Left ventricle myocardium inferior (tissue), 1 donor: ENCODE results near the gene PXN. TPM values are rescaled to one million over a fixed set of nuclear protein-coding genes. Genes with fewer than 3 reads are reported as not detected.
"Not testable (repeated sequence)": the region's sequence is repeated elsewhere in the genome, so short reads cannot be mapped to it uniquely, and the experiment has no call there.

ENCODE experiments used
- DNase-seq: peaks from one replicate; pipeline ENCODE4 v3.0.0-alpha.2; 2020
- H3K27ac ChIP-seq: fragments of 200-600 bp; replicated peaks from 2 replicates; pipeline ENCODE4 v1.8.0; 2021
- H3K27me3 ChIP-seq: fragments of 200-600 bp; 2 replicates; pipeline ENCODE4 v1.8.0; 2021; ENCODE audit warnings: low read depth
- H3K36me3 ChIP-seq: fragments of 200-600 bp; 2 replicates; pipeline ENCODE4 v1.8.0; 2021
- H3K4me1 ChIP-seq: fragments of 200-600 bp; 2 replicates; pipeline ENCODE4 v1.8.0; 2021
- H3K4me3 ChIP-seq: fragments of 200-600 bp; 2 replicates; pipeline ENCODE4 v1.8.0; 2021; ENCODE audit warnings: mild to moderate bottlenecking, moderate library complexity
- H3K9me3 ChIP-seq: fragments of 200-600 bp; replicated peaks from 2 replicates; pipeline ENCODE4 v1.8.0; 2021
- intact Hi-C: fragments of 100-400 bp; cut with micrococcal nuclease; formaldehyde crosslinking; loops from one replicate; pipeline ENCODE4 v1.11.0; 2022
- total RNA-seq: library from RNA; stranded (reverse); fragmentation: NEBNext Ultra II Directional; extraction: Animal tissue kit (Norgen Biotek cat#: 25700); gene quantifications from one replicate; pipeline ENCODE4 v1.2.1, GENCODE V29; 2021
- TF ChIP-seq, protein P1 (sequence below): fragments of 200-600 bp; IDR thresholded peaks from 2 replicates; pipeline ENCODE4 v1.8.0; 2021; ENCODE audit warnings: antibody characterized with exemption, mild to moderate bottlenecking, borderline replicate concordance
- donor health status: DM: no; HTN: yes; CAD: no; lungs with severe emphysema.

PXN gene
- total RNA-seq, 1 donor from 2014 or later, result 59.8 TPM

DNA sequence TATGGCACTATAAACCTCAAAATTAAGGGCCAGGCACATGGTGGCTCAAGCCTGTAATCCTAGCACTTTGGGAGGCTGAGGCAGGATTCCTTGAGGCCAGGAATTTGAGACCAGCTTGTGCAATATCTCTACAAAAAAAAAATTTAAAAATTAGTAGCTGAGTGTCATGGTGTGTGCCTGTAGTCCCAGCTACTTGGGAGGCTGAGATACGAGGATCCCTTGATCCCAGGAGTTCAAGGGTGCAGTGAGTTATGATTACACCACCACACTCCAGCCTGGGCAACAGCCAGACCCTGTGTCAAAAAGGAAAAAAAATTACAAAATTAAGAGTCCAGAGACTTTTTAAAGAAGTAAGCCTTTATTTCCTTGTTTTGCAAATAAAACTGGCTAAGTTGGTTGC lies 69.2 kb downstream of the PXN start:
- no peaks in the 10 kb centered on the region for H3K9me3 ChIP-seq
- H3K27ac ChIP-seq, result no peak overlapping the region
- no peaks in the 10 kb centered on the region for H3K27me3 ChIP-seq
- H3K4me3 ChIP-seq, result no peak overlapping the region
- H3K4me1 ChIP-seq, result peaks cover 77% of the 10 kb centered on the region
- DNase-seq, result no peak
- intact Hi-C loops, result no loop called here
- TF ChIP-seq, protein P1, sequence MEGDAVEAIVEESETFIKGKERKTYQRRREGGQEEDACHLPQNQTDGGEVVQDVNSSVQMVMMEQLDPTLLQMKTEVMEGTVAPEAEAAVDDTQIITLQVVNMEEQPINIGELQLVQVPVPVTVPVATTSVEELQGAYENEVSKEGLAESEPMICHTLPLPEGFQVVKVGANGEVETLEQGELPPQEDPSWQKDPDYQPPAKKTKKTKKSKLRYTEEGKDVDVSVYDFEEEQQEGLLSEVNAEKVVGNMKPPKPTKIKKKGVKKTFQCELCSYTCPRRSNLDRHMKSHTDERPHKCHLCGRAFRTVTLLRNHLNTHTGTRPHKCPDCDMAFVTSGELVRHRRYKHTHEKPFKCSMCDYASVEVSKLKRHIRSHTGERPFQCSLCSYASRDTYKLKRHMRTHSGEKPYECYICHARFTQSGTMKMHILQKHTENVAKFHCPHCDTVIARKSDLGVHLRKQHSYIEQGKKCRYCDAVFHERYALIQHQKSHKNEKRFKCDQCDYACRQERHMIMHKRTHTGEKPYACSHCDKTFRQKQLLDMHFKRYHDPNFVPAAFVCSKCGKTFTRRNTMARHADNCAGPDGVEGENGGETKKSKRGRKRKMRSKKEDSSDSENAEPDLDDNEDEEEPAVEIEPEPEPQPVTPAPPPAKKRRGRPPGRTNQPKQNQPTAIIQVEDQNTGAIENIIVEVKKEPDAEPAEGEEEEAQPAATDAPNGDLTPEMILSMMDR, result no peak
- peaks cover 50% of the 10 kb centered on the region for H3K36me3 ChIP-seq

DNA sequence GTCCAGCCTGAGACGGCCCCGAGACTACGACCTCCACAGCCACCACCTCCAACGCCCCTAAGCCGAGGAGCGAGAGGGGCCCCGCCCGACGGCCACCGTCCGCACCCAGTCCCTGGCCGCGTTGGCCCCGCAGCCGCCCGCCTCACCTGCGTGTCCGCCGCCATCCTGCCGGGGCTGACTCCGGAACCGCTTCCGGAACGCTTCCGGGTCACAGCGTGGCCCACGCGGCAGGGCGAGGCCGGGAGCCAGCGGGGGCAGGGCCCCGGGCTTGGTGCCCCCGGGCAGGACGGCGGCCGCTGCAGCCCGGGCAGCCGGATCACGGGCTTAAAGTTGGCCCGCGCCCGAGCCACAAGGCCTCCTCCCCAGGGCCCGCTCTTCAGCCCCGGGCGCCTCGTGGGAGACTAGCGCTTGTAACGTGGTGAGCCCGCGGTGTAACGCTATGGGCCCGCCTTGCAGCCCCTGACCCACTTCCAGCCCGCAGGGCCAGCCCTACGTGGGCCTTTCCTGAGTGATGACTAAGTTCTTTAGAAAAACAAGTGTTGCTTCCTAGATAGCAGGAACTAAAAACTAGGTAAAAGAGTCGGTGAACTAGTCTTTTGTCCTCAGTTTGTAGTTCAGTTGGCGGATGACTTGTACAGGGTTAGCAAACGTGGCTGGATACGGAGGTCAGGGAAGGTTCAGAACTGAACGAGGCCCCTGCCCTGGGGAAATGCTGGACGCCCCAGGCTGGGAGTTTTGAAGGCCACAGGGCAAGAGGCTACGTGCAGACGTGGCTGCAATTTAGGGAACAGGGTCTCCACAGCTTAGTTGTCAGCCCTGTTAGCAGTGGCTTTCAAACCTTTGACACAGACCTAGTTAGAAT lies 70.8 kb downstream of the PXN start, which contains the start of gene GCN1:
Gene GCN1, minus strand, starts transcription at position 182 of the 862 bp plus-strand sequence. Its CDS starts 18 bp downstream, at position 164.
- intact Hi-C loops, result no loop called here
- Histone ChIP-seq H3K4me1 (peaks cover 67% of the 10 kb centered on the region), H3K36me3 (peaks cover 61% of the 10 kb centered on the region), H3K27ac (peak within 1 kb of the TSS; percentile 94), H3K9me3 (no peaks in the 10 kb centered on the region), H3K4me3 (peak within 1 kb of the TSS; percentile 96), H3K27me3 (no peaks in the 10 kb centered on the region)
- TF ChIP-seq, protein P1, result no peak
- peak; percentile 86 for DNase-seq

DNA sequence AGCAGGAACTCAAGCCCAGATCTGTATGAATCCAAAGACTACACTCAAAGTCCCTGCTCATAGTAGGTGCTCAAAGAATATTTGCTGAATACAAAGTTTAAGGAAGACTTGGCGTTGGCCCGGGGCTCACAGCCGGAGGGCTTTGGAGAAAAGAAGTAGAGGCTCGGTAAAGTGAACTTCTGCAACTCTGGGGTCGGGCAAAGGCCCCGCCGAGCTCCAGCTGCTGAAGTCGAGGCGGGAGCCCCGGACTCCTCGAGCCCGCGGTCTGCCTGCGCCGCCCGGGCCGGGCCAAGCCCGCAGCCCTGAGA lies 71.3 kb downstream of the PXN start:
- no peaks in the 10 kb centered on the region for H3K27me3 ChIP-seq
- H3K4me3 ChIP-seq, result peak overlapping the region; percentile 96
- DNase-seq, result no peak
- H3K4me1 ChIP-seq, result peaks cover 61% of the 10 kb centered on the region
- peak overlapping the region; percentile 94 for H3K27ac ChIP-seq
- H3K9me3 ChIP-seq, result no peaks in the 10 kb centered on the region
- peaks cover 61% of the 10 kb centered on the region for H3K36me3 ChIP-seq
- TF ChIP-seq, protein P1, result no peak
- intact Hi-C loops, result no loop called here

DNA sequence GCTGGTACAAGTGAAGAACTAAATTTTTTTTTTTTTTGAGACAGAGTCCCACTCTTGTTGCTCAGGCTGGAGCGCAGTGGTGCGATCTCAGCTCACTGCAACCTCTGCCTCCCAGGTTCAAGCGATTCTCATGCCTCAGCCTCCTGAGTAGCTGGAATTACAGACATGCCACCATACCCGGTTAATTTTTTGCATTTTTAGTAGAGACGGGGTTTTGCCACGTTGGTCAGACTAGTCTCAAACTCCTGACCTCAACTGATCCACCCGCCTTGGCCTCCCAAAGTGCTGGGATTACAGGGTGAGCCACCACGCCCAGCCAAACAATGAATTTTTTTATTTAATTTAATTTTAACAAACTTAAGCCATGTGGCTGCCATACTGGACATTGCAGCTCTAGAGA lies 72.2 kb downstream of the PXN start:
- Histone ChIP-seq H3K4me1 (peaks cover 52% of the 10 kb centered on the region), H3K4me3 (peak overlapping the region; percentile 96)
- not testable (repeated sequence) for DNase-seq

DNA sequence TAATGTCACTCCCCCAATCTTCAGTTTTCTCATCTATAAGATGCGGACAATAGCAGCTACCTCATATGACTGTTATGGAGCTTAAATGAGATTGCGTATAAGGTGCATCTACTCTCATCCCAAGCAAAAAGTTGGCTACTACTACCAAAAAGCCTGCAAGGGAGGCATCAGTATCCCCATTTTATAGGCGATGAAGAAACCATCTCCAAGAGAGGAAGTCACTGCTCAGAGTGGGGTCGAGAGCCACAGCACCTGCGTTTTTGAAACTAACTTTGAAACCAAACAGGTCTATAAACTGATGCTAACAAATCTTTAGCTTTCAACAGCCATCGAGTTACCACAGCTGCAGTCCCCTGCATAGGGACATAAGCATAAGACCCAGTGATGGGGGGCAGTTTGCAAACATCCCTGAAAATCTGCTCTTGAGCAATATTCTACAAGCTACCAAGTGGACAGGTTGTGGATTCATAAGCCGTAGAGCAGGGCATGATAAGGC lies 74.5 kb downstream of the PXN start:
- TF ChIP-seq, protein P1, result no peak
- H3K27me3 ChIP-seq, result no peaks in the 10 kb centered on the region
- no peak overlapping the region for H3K4me3 ChIP-seq
- peaks cover 43% of the 10 kb centered on the region for H3K4me1 ChIP-seq
- intact Hi-C loops, result no loop called here
- no peaks in the 10 kb centered on the region for H3K9me3 ChIP-seq
- H3K27ac ChIP-seq, result no peak overlapping the region
- H3K36me3 ChIP-seq, result peaks cover 61% of the 10 kb centered on the region
- no peak for DNase-seq

More for the DNA sequence above, 72.2 kb downstream of the PXN start:
- H3K27me3 ChIP-seq, intact Hi-C loops, H3K27ac ChIP-seq, H3K9me3 ChIP-seq: not testable (repeated sequence)
- peaks cover 61% of the 10 kb centered on the region for H3K36me3 ChIP-seq

DNA sequence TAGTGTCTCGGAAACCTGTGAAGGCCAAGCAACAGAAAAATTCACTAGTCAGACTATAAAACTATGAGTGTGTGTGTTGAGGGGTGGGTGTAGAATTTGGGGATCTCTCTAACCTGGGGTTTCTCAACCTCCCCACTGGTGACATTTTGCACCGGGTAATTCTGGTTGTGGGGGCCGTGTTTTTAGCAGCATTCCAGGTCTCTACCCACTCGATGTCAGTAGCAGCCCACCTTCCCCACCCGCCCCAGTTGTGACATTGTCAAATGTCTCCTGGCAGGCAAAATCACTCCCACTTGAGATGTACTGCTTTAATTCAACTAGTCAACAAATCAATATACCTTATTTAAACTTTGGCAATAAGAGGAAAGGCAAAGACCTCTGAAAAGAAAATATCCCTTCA lies 75.1 kb downstream of the PXN start:
- H3K9me3 ChIP-seq, result no peaks in the 10 kb centered on the region
- H3K4me1 ChIP-seq, result peaks cover 37% of the 10 kb centered on the region
- H3K36me3 ChIP-seq, result peaks cover 64% of the 10 kb centered on the region
- H3K27ac ChIP-seq, result no peak overlapping the region
- intact Hi-C loops, result no loop called here
- H3K4me3 ChIP-seq, result no peak overlapping the region
- no peaks in the 10 kb centered on the region for H3K27me3 ChIP-seq
- no peak for DNase-seq
- TF ChIP-seq, protein P1, result no peak
